IPS-NIHi7 (cell line): ENCODE measurements around the gene HECTD2.
"Not testable (repeated sequence)": the region's sequence is repeated elsewhere in the genome, so short reads cannot be mapped to it uniquely, and the experiment has no call there.

Experiments used
- DNase-seq: peaks from one replicate; pipeline ENCODE4 v3.0.0; 2012; ENCODE audit warnings: mixed read lengths; ENCODE audit errors: extremely low spot score

HECTD2 gene

DNA sequence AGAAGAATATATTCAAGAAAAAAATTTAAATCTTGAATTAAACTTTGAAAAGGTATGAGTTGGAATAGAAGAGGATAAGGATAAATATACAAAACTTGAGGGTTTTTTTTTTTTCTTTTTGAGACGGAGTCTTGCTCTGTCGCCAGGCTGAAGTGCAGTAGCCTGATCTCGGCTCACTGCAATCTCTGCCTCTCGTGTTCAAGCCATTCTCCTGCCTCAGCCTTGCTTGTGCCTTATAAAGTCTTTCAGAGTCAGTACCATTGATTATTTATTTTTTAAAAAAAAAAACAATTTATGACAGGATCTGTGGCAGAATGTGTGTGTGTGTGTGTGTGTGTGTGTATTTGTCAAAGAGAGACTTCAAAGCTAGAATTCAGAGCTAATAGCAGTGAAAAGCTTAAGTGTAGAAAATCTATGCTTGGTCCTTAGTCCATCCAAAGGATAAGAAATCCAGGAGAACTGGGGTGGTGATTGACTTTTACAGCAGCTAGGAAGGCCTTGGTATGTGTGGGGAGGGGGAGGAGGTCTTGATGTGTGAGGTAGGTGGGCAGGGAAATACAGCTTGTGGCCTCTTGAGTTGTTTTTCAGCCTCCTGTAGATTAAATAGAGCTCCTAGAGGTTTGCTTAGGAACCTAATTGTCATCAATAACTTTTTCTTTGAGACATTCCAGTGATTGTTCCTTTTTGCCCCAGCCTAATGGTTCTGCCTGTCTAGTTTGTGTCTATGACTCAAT lies 2.4 kb downstream of the HECTD2 start:
- no peak for DNase-seq

DNA sequence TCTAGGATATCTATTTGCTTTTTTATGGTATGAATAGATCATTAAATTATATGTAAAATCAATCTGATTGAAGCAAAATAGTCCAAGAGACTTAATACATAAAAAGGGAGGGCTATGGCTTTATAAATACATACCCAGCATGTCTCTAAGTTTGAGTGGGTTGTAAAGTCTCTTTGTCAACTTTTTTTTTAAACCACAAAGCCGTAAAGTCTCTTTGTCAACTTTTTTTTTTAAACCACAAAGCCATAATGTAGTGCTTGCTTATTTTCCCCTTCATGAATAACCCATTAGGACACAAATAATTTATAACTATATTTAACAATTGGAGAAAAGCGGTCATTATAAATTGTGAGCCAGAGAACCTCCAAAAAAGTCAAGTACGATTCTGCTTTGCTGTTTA lies 5.7 kb downstream of the HECTD2 start:
- no peak for DNase-seq

DNA sequence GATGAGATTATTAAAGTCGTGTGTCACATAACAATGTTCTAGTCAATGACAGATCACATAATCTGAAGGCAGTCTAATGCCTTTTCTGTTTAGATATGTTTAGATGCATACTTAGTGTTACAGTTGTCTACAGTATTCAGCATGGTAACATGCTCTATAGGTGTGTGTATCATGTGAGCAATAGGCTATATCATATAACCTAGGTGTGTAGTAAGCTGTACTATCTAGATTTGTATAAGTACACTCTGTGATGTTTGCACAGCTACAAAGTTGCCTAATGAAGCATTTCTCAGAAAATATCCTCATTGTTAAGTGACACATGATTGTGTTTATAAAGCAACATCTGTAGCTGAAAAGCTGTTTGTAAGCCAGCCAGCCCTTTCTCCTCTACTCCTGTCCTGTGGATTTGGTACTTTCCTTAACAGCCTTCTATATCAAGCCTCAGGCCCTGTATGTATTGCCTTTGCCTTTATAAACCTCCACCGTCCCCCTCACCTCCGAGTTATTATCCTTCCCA lies 6.3 kb downstream of the HECTD2 start:
- DNase-seq: no peak

DNA sequence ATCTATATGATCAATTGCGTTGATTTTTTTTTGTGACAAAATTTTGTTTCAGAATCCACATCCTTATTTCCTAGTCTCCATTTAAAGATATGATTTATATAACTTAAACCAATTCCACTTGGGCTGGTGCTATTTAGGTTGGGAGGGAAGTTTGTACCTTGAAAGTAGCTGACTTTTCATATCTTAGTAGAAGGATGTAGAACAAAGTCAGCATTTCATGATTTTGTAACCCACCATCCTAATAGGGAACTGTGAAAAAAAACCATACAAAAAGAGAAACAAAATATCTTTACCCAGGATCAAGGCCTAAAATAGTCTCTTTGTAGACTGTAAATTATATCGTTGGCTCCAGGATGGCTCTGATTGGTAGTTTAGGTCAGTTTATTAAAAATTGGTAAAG lies 8.3 kb downstream of the HECTD2 start:
- no peak for DNase-seq

DNA sequence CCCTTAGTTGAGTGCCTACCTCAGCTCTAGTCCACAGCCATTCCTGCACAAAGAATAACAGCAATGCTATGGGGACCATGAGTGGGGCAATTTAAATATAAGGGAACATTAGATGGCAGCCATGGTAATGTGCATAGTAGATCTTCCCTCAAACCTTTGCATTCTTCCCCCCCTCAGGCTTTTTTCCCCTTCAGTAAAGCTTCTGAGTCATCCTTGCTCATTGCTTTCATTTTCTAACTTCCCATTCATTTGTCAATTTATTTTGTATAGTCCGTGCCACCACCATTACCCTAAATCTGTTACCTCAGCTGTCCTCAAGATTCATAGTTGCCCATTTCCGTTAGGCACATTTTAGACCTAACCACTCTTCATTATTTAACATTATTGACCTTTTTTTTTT lies 10.7 kb downstream of the HECTD2 start:
- no peak for DNase-seq

DNA sequence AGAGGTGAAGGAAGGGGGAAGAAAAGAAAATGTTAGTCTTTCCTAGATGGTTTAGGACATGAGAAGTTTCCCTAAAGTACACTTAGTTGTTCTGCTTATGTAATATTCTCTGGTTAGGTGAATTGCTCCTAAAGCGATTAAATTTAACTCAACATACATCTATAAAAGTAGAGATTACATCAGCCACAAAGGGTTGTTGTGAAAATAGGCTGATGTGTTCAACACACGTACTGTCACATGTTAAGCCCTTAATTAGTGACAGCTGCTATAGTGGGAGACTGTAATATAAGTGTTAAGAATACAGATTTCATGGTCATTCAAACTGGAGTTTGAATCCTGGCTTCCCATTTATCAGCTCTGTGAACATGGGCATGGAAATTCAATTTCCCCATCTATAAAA lies 12.8 kb downstream of the HECTD2 start:
- DNase-seq: no peak

DNA sequence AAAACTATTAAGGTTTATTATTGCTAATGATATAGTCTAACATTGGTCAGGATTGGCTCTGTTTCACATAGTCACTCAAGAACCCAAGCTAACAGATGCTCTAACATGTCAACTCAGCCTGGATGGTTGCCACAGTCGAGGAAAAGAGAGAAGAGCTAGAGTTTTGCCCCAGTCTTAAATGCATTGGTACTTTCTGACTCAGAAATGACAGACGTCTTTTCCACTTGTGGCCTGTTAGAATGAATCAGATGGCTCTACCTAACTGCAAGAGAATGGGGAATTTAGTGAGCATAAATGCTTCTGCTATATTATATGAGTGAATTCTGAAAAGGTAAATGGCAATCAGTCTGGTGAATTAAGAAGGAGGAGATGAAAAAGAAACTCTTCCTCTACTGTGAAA lies 13.9 kb downstream of the HECTD2 start:
- DNase-seq: no peak

DNA sequence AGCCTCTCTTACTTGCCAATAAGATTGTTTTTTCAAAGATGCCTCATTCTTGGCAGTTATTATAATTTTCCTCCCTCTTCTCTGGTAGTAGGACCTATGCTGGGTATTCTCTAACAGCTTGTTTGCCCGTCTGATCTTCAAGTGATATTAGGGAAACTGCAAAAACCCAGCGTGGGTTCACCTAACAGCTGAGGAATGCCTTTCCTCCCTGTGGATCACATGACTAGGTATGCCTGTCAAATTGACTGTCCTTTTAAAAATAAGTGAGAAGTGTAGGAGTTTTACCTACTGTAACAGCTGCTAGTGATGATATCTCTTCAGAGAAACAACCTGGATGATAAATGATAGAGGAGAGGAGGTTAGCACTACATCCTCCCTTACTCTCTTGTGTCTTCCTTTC lies 22.0 kb downstream of the HECTD2 start:
- no peak for DNase-seq

DNA sequence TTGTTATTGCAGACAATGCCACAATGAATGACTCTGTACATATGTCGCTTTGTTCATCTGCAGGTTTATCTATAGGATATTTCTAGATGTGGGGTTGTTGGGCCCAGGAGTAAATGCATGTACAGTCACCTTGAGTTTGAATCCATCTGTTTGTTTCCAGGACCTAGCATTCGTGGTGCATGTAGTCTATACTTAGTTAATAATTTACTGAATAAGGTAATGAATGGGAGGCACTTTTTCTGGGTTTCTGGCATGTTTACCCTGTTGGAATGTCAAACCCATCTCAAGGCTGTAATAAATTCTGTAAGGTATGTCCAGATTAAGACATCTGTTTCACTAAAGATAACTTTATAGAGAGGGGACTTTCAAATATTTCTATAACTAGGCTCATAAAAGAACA lies 23.5 kb downstream of the HECTD2 start:
- DNase-seq: no peak

DNA sequence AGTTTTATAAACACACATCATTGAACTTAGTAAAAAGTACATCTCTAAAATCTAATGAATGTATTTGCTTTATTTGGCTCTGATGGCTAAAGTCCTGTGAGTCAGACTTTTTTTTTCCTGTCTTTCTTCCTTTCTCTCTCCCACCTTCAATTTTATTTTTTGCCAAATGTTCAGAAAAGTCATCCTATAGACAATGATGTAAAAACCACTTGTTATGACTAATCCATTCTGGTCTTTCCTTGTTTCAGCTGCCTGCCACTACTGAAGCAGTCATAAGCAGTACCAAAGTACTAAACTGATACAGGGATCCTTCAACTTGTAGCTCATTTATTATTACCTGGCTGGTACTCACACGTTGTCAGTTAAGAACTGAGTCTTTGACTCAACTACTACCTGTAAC lies 23.9 kb downstream of the HECTD2 start:
- DNase-seq: no peak

DNA sequence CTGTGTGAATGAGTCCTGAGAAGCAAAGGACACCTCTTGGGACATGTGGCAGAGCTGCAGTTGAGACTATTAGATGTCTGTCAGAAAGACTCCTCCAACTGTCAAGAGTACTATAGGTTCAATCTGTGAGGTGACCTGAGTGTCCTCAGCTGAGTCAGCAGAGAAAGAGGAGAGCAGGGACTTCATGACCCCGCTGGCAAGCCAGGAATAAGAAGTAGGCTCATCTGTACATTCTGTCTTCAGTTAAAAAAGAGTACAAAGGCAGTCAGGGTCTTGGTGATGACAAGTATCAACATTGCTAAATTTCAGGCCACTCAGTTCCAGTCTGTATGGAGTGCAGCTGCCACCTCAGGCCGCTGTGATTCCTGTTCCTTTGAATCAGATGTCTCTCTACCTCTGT lies 25.1 kb downstream of the HECTD2 start:
- no peak for DNase-seq

DNA sequence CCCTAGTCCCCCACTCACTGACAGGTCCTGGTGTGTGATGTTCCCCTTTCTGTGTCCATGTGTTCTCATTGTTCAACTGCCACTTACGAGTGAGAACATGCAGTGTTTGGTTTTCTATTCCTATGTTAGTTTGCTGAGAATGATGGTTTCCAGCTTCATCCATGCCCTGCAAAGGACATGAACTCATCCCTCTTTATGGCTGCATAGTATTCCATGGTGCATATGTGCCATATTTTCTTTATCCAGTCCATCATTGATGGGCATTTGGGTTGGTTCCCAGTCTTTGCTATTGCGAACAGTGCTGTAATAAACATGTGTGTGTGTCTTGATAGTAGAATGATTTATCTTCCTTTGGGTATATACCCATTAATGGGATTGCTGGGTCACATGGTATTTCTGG lies 28.1 kb downstream of the HECTD2 start:
- not testable (repeated sequence) for DNase-seq

DNA sequence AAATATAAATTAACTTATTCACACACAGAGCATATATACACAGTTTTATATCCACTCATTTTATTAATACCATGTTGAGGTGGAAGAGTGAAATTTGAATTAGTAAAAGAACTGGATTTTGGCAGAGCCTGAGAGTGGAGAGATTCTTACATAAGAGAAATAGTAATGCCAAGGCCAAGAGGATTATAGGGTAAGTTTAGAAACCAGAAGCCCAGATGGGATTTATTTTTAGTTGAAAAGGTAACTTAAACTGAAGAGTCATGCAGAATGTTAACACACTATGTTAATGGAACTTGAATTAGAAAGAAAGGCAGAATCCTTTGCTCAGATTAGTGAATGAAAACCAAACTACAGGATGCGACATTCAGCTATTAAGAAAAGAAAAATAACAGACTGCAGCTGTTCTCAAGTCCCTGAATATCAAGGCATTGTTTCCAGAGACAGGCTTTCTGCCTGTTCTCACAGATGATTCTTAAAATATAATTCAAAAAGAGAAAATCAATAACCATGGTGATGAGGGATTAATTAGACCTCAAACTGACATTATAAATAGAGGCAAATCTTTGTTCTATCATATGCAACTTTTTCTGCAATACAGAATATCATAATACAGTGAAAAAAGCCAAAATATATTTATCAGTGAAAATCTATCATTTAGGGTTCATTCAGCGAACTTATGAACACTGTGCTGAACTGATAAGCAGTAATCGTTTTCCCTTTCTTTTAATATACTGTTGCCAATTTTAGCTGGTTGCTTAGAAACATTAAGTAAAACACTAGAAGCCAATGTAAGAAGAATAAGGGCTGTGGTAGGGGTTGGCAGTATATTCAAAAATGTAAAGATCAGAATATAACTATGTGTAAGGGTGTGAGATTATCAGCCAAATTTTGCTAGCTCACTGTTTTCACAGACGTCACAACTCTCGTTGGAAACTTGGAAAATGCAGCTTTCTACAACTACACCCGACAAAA lies 34.4 kb downstream of the HECTD2 start:
- DNase-seq: no peak

DNA sequence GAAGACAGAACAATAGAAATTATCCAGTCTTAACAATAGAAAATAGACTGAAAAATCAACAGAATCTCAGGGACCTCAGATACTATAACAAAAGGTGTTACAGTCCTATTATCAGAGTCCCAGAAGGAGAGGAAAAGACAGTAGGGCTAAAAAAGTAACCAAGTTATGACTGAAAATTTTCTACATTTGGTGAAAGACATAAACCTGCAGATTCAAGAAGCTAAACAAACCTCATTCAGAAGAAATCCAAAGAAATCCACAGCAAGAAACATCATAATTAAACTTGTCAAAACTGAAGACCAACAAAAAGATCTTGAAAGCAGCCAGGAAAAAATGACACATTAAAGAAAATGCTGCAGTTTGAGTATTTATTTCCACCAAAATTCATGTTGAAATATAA lies 41.9 kb downstream of the HECTD2 start:
- DNase-seq: no peak

DNA sequence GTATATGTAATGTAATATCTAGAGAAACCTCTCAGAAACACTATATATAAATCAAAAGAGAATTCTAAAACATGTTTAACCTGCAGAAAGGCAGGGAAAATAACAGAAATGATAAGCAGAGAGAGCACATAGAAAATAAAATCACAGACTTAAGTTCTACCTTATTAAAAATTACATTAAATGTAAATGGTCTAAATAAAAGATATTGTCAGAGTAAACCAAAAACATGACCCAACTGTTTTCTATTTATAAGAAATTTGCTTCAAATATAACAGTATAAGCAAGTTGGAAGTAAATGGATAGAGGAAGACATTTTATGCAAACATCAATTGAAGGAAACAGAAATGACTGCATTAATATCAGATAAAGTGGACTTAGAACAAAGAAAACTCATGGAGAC lies 43.4 kb downstream of the HECTD2 start:
- DNase-seq: no peak

DNA sequence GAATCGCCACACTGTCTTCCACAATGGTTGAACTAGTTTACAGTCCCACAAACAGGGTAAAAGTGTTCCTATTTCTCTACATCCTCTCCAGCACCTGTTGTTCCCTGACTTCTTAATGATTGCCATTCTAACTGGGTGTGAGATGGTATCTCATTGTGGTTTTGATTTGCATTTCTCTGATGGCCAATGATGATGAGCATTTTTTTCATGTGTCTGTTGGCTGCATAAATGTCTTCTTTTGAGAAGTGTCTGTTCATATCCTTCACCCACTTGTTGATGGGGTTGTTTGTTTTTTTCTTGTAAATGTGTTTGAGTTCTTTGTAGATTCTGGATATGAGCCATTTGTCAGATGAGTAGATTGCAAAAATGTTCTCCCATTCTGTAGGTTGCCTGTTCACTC lies 45.0 kb downstream of the HECTD2 start:
- not testable (repeated sequence) for DNase-seq

DNA sequence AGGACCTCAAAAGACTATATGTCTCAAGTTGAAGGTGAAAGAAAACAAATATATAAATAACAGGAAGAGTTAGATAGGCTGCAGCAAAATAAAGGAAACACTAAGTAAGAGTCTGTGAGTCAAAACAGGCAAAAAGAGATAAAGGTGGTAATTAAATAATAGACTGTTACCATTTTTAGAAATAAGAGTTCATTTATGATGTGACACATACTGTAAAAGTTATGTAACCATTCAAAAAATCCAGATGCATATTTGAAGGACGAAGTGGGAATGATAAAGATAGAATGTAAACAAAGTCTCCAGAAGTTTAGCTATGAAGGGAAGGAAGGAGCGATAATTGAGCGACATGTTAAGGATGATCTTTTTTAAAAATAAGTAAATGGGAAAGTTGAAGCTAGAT lies 50.5 kb downstream of the HECTD2 start:
- DNase-seq: no peak

DNA sequence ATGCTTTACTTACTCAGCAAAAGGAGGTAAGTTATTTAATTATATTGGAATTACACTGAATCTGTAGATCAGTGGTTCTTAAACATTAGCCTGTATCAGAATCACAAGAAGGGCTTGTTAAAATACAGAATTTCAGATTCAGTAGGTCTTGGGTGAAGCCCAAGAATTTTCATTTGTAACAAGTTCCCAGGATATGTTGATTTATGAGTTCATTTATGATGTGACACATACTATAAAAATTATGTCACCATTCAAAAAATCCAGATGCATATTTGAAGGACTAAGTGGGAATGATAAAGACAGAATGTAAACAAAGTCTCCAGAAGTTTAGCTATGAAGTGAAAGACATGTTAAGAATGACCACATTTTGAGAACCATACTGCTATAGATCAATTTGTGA lies 52.3 kb downstream of the HECTD2 start:
- no peak for DNase-seq

DNA sequence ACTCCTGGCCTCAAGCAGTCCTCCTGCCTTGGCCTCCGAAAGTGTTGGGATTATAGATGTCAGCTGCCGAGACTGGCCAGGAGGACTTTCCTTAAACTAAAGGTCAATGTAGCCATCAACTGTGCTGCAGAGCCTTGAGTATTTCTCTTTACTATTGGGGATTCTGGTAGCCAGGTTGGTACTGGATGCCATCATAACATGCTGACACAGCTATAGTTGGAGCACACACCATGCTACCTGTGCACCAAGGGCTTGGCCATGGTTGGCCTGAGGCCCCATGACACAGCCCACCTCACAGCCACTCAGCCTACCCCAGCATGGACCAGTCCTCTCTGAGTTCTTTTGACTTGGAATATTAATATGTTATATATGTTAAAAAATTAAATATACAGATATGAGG lies 54.4 kb downstream of the HECTD2 start:
- no peak for DNase-seq

DNA sequence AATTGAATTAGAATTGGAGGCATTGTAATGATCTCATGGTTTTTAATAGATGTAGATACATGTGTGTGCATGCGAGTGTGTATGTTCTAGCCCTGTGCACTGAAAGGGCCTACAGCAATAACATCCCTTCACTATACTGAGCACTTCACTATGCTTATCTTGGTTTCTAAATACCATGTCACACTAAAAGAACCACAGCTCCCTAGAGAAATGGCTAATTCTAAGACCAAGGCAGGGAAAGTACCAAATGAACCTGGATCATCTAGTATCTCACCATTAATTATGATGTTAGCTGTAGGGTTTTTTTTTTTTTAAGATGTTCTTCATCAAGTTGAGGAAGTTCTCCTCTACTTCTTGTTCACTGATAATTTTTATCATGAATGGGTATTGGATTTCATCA lies 55.1 kb downstream of the HECTD2 start:
- no peak for DNase-seq

DNA sequence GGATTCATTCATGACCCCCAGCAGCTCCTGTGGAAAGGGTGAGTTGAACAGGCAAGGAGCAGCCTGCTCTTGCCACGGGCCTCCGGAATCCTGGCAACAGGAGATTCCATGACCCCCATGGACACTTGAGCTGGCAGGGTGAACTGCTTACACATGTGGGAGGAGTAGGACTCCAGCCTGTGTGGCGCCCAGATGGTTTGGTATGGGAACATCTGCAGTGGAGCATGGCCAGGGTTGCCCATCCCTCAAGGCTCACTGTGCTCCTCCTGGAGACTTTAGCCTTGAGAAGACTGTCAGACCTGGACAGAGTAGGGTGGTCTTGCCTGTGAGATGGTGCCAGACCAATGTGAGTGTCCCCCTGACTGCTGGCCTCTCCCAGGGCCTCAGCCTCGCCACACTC lies 57.0 kb downstream of the HECTD2 start:
- DNase-seq: no peak

DNA sequence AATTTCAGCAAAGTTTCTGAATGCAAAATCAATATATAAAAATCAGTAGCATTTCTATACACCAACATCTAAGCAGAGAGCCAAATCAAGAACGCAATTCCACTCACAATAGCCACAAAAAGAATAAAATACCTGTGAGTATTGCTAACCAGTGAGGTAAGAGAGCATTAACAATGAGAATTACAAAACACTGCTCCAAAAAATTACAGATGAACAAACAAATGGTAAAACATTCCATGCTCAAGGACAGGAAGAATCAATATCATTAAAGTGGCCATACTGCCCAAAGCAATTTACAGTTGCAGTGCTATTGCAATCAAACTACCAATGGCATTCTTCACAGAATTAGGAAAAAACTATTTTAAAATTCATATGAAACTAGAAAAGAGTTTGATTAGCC lies 61.5 kb downstream of the HECTD2 start:
- no peak for DNase-seq

DNA sequence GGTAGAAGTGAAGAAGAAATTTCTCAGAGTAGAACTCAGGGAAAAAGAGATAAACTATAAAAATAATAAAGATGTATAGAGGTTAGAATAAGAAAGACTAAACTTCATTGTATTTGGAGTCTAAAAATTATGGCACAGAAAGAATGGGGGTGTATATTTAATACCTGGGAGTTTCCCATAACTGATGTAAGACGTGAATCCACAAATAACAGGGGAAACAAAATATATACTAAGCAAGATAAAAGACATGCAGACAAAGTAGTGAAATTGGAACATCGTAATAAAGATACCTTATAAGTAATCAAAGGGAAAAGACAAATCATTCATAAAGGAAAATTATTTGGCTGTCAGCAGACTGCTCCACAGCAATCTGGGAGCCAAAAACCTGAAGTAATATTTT lies 62.8 kb downstream of the HECTD2 start:
- DNase-seq: no peak
